T-helper 2 cell treated with Interferon-gamma antibody and Interleukin-4, amounts not matched to agents 5 μg/mL and 100 μg/mL, for 36 hours (primary cell): ENCODE data around the gene PPP1R13B.

Source experiments
- DNase-seq: peaks from one replicate; pipeline ENCODE4 v3.0.0; 2021; ENCODE audit warnings: low spot score
- H3K27ac Mint-ChIP-seq: one replicate; pipeline ENCODE4 v1.8.0; 2021; ENCODE audit warnings: mild to moderate bottlenecking, mixed read lengths
- H3K27me3 Mint-ChIP-seq: one replicate; pipeline ENCODE4 v1.8.0; 2021; ENCODE audit warnings: low read depth, mixed read lengths
- H3K36me3 Mint-ChIP-seq: one replicate; pipeline ENCODE4 v1.8.0; 2021; ENCODE audit warnings: low read depth, mixed read lengths
- H3K4me1 Mint-ChIP-seq: one replicate; pipeline ENCODE4 v1.8.0; 2021; ENCODE audit warnings: low read depth, mixed read lengths
- H3K4me3 Mint-ChIP-seq: one replicate; pipeline ENCODE4 v1.8.0; 2022; ENCODE audit warnings: mild to moderate bottlenecking, moderate library complexity, mixed read lengths
- H3K9me3 Mint-ChIP-seq: one replicate; pipeline ENCODE4 v1.8.0; 2021; ENCODE audit warnings: mixed read lengths

Gene PPP1R13B

GRCh38 chr14:103871596-103872480 lies 24.5 kb upstream of the PPP1R13B start:
- H3K4me1 Mint-ChIP-seq = peaks cover 10% of the 10 kb centered on the region
- H3K36me3 Mint-ChIP-seq = no peaks in the 10 kb centered on the region
- no peaks in the 10 kb centered on the region for H3K27me3 Mint-ChIP-seq
- H3K9me3 Mint-ChIP-seq = no peaks in the 10 kb centered on the region
- DNase-seq = peak; percentile 79
- peak overlapping the region; percentile 87 for H3K27ac Mint-ChIP-seq
- H3K4me3 Mint-ChIP-seq = peak overlapping the region; percentile 83

GRCh38 chr14:103870891-103871595 lies 23.7 kb upstream of the PPP1R13B start:
- Mint-ChIP-seq H3K36me3 (no peaks in the 10 kb centered on the region), H3K4me3 (no peak overlapping the region), H3K27ac (no peak overlapping the region), H3K27me3 (no peaks in the 10 kb centered on the region), H3K9me3 (no peaks in the 10 kb centered on the region), H3K4me1 (peaks cover 10% of the 10 kb centered on the region)
- no peak for DNase-seq

GRCh38 chr14:103870144-103870876 lies 22.9 kb upstream of the PPP1R13B start:
- Mint-ChIP-seq H3K27ac (no peak overlapping the region), H3K36me3 (no peaks in the 10 kb centered on the region), H3K4me3 (no peak overlapping the region), H3K27me3 (no peaks in the 10 kb centered on the region), H3K9me3 (no peaks in the 10 kb centered on the region), H3K4me1 (peaks cover 10% of the 10 kb centered on the region)
- no peak for DNase-seq

- Mint-ChIP-seq H3K27ac (no peak overlapping the region), H3K36me3 (no peaks in the 10 kb centered on the region), H3K9me3 (no peaks in the 10 kb centered on the region), H3K4me3 (no peak overlapping the region), H3K4me1 (peaks cover 7% of the 10 kb centered on the region), H3K27me3 (no peaks in the 10 kb centered on the region)
- no peak for DNase-seq
Observed at GRCh38 chr14:103869406-103870143, 22.2 kb upstream of the PPP1R13B start.

- no peak overlapping the region for H3K4me3 Mint-ChIP-seq
- no peaks in the 10 kb centered on the region for H3K27me3 Mint-ChIP-seq
- no peak for DNase-seq
- no peaks in the 10 kb centered on the region for H3K36me3 Mint-ChIP-seq
- H3K4me1 Mint-ChIP-seq = peaks cover 7% of the 10 kb centered on the region
- no peaks in the 10 kb centered on the region for H3K9me3 Mint-ChIP-seq
- no peak overlapping the region for H3K27ac Mint-ChIP-seq
Observed at GRCh38 chr14:103868242-103868897, 21.0 kb upstream of the PPP1R13B start.

GRCh38 chr14:103867523-103867953 lies 20.2 kb upstream of the PPP1R13B start:
- DNase-seq = no peak
- H3K27me3 Mint-ChIP-seq = no peaks in the 10 kb centered on the region
- no peak overlapping the region for H3K27ac Mint-ChIP-seq
- no peak overlapping the region for H3K4me3 Mint-ChIP-seq
- no peaks in the 10 kb centered on the region for H3K9me3 Mint-ChIP-seq
- no peaks in the 10 kb centered on the region for H3K36me3 Mint-ChIP-seq
- peaks cover 4% of the 10 kb centered on the region for H3K4me1 Mint-ChIP-seq

GRCh38 chr14:103867020-103867419 lies 19.6 kb upstream of the PPP1R13B start:
- Mint-ChIP-seq H3K4me1 (no peaks in the 10 kb centered on the region), H3K36me3 (no peaks in the 10 kb centered on the region), H3K9me3 (no peaks in the 10 kb centered on the region), H3K27ac (no peak overlapping the region), H3K4me3 (no peak overlapping the region), H3K27me3 (no peaks in the 10 kb centered on the region)
- no peak for DNase-seq

- Mint-ChIP-seq H3K4me1 (no peaks in the 10 kb centered on the region), H3K27ac (no peak overlapping the region), H3K4me3 (no peak overlapping the region), H3K9me3 (no peaks in the 10 kb centered on the region), H3K36me3 (no peaks in the 10 kb centered on the region), H3K27me3 (no peaks in the 10 kb centered on the region)
- no peak for DNase-seq
Observed at GRCh38 chr14:103863245-103863644, 15.9 kb upstream of the PPP1R13B start.

GRCh38 chr14:103862393-103862782 lies 15.0 kb upstream of the PPP1R13B start:
- no peaks in the 10 kb centered on the region for H3K9me3 Mint-ChIP-seq
- no peaks in the 10 kb centered on the region for H3K36me3 Mint-ChIP-seq
- no peaks in the 10 kb centered on the region for H3K4me1 Mint-ChIP-seq
- no peak overlapping the region for H3K27ac Mint-ChIP-seq
- H3K4me3 Mint-ChIP-seq = no peak overlapping the region
- H3K27me3 Mint-ChIP-seq = no peaks in the 10 kb centered on the region
- DNase-seq = no peak

- Mint-ChIP-seq H3K9me3 (no peaks in the 10 kb centered on the region), H3K27me3 (no peaks in the 10 kb centered on the region), H3K4me1 (no peaks in the 10 kb centered on the region), H3K4me3 (no peak overlapping the region), H3K36me3 (no peaks in the 10 kb centered on the region), H3K27ac (no peak overlapping the region)
- DNase-seq = no peak
Observed at GRCh38 chr14:103861413-103862392, 14.3 kb upstream of the PPP1R13B start.

- Mint-ChIP-seq H3K27me3 (no peaks in the 10 kb centered on the region), H3K27ac (no peak overlapping the region), H3K9me3 (no peaks in the 10 kb centered on the region)
Observed at GRCh38 chr14:103859416-103860202, 12.2 kb upstream of the PPP1R13B start.

More at GRCh38 chr14:103859416-103860202, 12.2 kb upstream of the PPP1R13B start:
- Mint-ChIP-seq H3K4me1 (peaks cover 4% of the 10 kb centered on the region), H3K36me3 (no peaks in the 10 kb centered on the region), H3K4me3 (no peak overlapping the region)
- DNase-seq = no peak
